C4-2B (cell line): Measurements from ENCODE around the gene GALNT11.

Source experiments
- H3K27ac ChIP-seq: fragments of 450-650 bp; 2 replicates; pipeline ENCODE4 v1.5.1; 2017
- ZFX ChIP-seq: fragments of 450-650 bp; IDR thresholded peaks from 2 replicates; pipeline ENCODE4 v1.6.1; 2017
- TF ChIP-seq, protein P1 (sequence below): fragments of 450-650 bp; conservative IDR thresholded peaks from 2 replicates; pipeline ENCODE4 v1.5.1; 2017; ENCODE audit warnings: mild to moderate bottlenecking

GALNT11 gene

DNA sequence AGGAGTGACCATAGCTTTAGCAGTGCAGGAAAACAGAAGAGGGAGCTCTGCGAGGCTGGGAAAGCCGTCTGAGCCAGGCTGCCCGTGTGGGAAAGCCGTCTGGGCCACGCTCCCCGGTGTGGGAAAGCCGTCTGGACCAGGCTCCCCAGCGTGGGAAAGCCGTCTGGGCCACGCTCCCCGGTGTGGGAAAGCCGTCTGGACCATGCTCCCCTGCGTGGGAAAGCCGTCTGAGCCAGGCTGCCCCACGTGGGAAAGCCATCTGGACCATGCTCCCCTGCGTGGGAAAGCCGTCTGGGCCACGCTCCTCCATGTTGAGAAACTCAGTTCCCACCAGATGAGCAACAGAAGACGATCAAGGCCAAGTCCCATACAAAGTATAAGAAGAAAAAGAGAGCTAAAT is 101.8 kb downstream of the GALNT11 start:
- no peak overlapping the region for H3K27ac ChIP-seq
- TF ChIP-seq ZFX: no peak
- TF ChIP-seq, protein P1, sequence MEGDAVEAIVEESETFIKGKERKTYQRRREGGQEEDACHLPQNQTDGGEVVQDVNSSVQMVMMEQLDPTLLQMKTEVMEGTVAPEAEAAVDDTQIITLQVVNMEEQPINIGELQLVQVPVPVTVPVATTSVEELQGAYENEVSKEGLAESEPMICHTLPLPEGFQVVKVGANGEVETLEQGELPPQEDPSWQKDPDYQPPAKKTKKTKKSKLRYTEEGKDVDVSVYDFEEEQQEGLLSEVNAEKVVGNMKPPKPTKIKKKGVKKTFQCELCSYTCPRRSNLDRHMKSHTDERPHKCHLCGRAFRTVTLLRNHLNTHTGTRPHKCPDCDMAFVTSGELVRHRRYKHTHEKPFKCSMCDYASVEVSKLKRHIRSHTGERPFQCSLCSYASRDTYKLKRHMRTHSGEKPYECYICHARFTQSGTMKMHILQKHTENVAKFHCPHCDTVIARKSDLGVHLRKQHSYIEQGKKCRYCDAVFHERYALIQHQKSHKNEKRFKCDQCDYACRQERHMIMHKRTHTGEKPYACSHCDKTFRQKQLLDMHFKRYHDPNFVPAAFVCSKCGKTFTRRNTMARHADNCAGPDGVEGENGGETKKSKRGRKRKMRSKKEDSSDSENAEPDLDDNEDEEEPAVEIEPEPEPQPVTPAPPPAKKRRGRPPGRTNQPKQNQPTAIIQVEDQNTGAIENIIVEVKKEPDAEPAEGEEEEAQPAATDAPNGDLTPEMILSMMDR: no peak

DNA sequence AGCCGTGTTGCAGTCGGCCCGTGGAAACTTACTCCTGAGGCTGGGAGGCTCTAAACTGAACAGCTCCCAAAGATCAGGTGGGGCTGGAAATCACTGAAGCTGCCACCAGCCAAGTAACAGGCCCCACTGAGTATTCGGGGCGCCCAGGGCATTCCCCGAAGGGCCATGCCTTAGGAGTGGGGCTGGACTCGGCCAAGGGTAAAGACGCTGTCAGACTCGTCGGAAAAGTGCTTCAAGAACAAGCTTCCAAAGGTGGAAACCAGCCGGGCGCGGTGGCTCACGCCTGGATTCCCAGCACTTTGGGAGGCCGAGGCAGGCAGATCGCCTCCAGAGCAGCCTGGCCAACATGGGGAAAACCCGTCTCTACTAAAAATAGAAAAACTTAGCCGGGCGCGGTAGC is 102.8 kb downstream of the GALNT11 start:
- no peak for TF ChIP-seq ZFX
- TF ChIP-seq, protein P1: no peak
- no peak overlapping the region for H3K27ac ChIP-seq

DNA sequence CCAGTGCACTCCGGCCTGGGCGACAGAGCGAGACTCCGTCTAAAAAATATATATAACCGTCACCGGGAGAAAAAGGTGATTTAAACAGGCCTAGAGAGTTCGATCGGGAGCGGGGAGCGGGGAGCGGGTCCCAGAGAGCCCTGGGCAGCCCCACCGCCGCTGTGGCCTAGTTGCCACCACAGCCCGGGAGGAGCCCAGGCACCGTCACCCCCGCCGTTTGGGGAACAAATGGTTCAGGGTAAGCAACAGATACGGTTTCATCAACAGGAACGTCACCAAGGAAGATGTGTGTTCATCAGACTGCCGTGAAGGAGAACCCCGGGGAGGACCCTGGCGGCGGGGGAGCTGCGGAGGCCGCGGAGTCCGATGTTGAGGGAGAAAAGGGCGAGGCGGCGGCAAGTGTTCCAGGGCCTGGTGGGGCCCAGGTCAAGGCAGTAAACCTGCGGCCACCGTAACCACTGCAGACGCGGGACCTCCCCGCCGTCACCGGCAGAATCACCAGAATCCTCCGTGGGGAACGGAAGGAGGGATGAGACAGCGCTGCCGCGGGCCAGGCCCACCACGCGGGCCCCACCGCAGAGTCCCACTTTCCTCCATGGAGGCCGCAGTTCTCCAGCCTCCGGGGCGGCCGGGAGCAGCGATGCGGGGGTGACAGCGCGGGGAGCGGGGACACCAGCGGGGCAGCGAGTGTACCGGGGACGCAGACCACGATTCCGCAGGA is 103.4 kb downstream of the GALNT11 start:
- H3K27ac ChIP-seq: no peak overlapping the region
- TF ChIP-seq, protein P1: no peak
- TF ChIP-seq ZFX: no peak

DNA sequence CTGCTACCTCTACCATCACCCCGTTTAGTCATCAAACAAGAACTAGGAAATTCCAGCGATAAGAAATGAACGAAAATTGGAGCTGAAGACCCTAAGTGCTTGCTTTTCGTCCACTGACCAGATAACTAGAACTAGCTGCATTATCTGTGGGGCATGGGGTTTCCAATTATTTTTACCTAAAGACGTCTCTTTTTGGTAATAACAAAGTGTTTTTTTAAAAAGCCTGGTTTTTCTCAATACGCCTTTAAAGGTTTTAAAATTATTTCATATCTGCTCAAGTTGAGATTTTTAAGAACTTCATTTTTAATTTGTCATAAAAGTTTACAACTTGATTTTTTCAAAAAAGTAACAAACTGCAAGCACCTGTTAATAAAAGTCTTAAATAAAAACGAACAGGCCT is 104.2 kb downstream of the GALNT11 start:
- TF ChIP-seq, protein P1: no peak
- no peak for TF ChIP-seq ZFX

DNA sequence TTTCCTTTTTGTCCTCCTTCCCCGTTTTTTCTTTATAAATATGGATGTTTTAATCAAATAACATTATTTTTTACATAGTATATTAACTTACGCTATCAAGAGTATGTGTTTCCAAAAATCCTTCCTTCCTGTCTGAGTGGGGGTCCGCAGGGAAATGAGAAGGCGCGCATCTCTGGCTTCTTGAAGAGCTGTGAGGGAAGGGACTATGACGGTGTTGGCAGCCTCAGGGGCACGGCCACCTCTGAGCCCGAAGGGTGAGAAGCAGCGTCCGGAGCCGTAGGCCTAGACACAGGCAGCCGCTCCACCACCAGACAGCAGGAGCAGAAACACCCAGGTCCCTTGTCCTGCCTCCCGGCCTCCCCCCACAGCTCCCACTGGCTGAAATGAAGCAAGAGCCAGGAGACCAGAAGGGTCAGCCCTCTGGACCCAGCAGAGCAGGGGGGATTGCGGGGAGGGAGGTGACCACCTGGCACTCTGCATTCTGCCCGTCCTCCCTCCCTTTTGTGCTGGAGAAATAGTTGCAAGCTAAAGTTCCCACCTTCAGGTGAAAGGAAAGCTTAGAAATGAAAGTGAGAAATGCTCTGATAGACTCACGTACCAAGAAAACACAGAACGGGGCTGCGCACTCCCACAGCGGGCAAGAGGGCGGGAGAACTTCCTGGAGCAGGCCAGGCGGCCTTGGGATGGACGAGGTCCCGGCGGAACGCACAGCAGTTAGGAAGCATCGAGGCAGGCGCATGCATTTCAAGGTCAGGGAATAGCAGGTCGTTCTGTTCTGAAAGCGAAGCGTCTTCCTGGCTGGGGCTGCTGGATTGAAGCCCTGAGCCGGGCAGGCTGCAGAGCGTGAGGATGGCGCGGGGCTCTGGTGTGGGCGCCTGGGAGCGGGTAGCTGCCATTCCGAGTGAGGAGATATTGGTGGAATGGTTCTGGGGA is 105.5 kb downstream of the GALNT11 start:
- TF ChIP-seq ZFX: no peak
- TF ChIP-seq, protein P1: no peak
- no peak overlapping the region for H3K27ac ChIP-seq

More for the DNA sequence above, 104.2 kb downstream of the GALNT11 start:
- H3K27ac ChIP-seq: no peak overlapping the region

DNA sequence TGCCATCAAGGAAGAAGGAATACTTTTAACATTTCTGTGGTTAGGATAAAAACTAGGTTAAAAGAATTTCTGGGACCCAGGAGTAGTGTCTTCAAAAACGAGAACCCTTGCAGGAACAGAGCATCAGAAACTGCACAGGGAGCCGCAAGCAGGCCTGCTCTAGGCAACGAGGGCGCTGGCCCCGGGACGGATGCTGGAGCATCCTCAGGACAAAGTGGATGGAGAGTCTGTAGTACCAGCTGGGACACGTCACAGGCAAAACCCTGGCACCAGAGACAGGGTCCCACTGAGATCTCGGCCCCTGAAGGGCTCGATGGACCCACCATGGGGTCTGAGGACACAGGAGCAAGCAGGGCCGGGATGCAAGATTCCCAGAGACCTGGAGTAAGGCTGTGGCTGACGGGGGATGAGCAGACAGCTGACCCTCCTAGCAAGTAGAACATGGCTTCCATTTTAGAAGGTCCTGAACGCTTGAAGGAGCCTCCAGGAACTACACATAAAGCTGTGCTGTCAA is 106.6 kb downstream of the GALNT11 start:
- TF ChIP-seq ZFX: no peak
- TF ChIP-seq, protein P1: no peak
- no peak overlapping the region for H3K27ac ChIP-seq

DNA sequence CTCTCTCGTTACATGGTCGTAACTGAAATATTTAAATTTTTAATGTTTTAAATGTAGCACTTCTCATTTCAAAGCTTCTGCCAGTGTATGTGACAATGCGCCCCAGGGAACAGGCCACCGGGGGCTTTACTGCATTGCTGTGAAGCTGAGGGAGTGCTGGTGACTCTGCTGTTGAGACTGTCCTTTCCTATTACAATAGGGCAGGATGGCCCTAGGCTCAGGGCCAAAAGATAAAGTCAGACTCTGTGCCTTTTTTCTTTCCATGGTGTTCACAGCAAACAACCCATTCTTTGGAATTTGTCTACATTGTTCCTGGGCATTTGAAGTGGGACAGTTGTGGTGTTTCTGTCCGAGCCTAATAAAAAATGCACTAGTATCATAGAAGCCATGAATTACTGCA is 107.3 kb downstream of the GALNT11 start:
- no peak overlapping the region for H3K27ac ChIP-seq
- no peak for TF ChIP-seq ZFX
- TF ChIP-seq, protein P1: no peak
